Activated naive CD4-positive, alpha-beta T cell treated with anti-CD3 and anti-CD28 coated beads for 36 hours (primary cell): ENCODE results near the gene RTKN. TPM values are rescaled to one million over a fixed set of nuclear protein-coding genes. Genes with fewer than 3 reads are reported as not detected.

Source experiments
- CTCF ChIA-PET: fragments of 350-600 bp; sonication (Branson Sonifier 250); formaldehyde crosslinking; loops from one replicate; lab custom pipeline; 2021; ENCODE audit warnings: antibody characterized with exemption; lab: Charles Lee
- DNase-seq: peaks from one replicate; pipeline ENCODE4 v3.0.0-alpha.2; 2020
- H3K27ac Mint-ChIP-seq: one replicate; pipeline ENCODE4 v1.8.0; 2021; ENCODE audit warnings: mild to moderate bottlenecking, mixed read lengths
- H3K27me3 Mint-ChIP-seq: one replicate; pipeline ENCODE4 v1.8.0; 2021; ENCODE audit warnings: low read depth, mixed read lengths
- H3K36me3 Mint-ChIP-seq: one replicate; pipeline ENCODE4 v1.8.0; 2021; ENCODE audit warnings: low read depth, mixed read lengths
- H3K4me1 Mint-ChIP-seq: one replicate; pipeline ENCODE4 v1.8.0; 2021; ENCODE audit warnings: low read depth, mixed read lengths
- H3K4me3 Mint-ChIP-seq: one replicate; pipeline ENCODE4 v1.8.0; 2021; ENCODE audit warnings: mild to moderate bottlenecking, moderate library complexity, mixed read lengths
- H3K9me3 Mint-ChIP-seq: one replicate; pipeline ENCODE4 v1.8.0; 2021; ENCODE audit warnings: mixed read lengths
- intact Hi-C: fragments of 100-400 bp; cut with micrococcal nuclease; formaldehyde crosslinking; loops from one replicate; pipeline ENCODE4 v1.15.1; 2023
- total RNA-seq, 2 experiments: library from RNA; stranded (reverse); gene quantifications; one replicate each; pipeline ENCODE4 v1.2.3, GENCODE V29; 2021

Gene RTKN
- total RNA-seq, 2 experiments from 2014 or later: 0.95 to 1.6 TPM

DNA sequence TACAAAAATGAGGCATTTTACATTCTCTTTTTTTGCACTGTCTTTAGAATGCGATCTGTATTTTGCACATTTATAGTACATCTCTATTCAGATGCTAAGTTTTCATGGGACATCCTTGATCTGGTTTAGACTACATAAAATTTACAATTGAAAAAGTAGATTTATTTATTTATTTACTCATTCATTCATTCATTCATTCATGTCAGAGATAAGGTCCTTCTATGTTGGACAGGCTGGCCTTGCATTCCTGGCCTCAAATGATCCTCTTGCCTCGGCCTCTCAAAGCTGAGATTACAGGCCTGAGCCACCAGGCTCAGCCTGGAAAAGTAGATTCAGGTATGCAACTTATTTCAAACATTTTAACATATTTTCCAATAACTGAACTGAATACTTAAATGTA is 45.6 kb downstream of the RTKN start:
- Mint-ChIP-seq H3K27me3 (no peaks in the 10 kb centered on the region), H3K9me3 (no peaks in the 10 kb centered on the region), H3K4me1 (peaks cover 2% of the 10 kb centered on the region), H3K36me3 (peaks cover 2% of the 10 kb centered on the region), H3K4me3 (no peak overlapping the region), H3K27ac (no peak overlapping the region)
- intact Hi-C loops: loop anchor here (10.0 kb wide), 1 partner anchor 251 kb away; the partner anchor contains the start of gene BOLA3
- no peak for DNase-seq
- CTCF ChIA-PET: interaction anchor here (0.7 to 1.1 kb wide), 2 partner anchors 9 to 19 kb away, joined by 3 read pairs; no protein-coding TSS in a partner anchor

DNA sequence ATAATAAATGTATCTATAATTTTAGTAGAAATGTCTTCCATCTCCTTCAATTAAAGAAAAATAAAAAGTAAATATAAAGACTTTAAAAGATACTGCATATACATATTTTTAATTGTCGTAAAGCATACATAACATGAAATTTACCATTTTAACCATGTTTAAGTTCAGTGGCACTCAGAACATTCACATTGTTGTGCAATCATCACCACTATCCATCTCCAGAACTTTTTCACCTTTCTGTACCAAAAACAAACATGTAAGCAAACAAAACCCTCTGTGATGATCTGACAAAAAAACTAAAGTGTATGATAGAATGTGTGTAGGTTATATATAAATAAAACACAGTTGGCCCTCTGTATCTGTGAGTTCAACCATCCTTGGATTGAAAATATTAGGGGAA is 48.2 kb downstream of the RTKN start:
- Mint-ChIP-seq H3K27ac (no peak overlapping the region), H3K27me3 (no peaks in the 10 kb centered on the region), H3K36me3 (peaks cover 2% of the 10 kb centered on the region), H3K4me1 (peaks cover 4% of the 10 kb centered on the region), H3K9me3 (no peaks in the 10 kb centered on the region), H3K4me3 (no peak overlapping the region)
- CTCF ChIA-PET: no interaction called here
- no peak for DNase-seq
- intact Hi-C loops: loop anchor here (2.0 to 10.0 kb wide), 5 partner anchors 59 to 461 kb away; partner anchors contain the start of gene BOLA3

DNA sequence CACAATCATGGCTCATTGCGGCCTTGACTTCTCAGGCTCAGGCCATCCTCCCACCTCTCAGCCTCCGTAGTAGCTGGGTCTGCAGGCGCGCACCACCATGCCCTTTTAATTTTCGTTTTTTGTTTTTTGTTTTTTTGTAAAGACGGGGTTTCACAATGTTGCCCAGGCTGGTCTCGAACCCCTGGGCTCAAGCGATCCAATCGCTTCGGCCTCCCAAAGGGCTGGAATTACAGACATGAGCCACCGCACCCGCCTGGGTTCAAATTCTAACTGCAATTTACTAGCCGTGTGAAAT is 49.3 kb downstream of the RTKN start:
- Mint-ChIP-seq H3K4me1 (peaks cover 4% of the 10 kb centered on the region), H3K27me3 (no peaks in the 10 kb centered on the region), H3K4me3 (peak overlapping the region; percentile 92), H3K27ac (no peak overlapping the region), H3K9me3 (no peaks in the 10 kb centered on the region), H3K36me3 (peaks cover 2% of the 10 kb centered on the region)
- DNase-seq: no peak
- intact Hi-C loops: loop anchor here (1.0 to 10.0 kb wide), 11 partner anchors 29 to 460 kb away; partner anchors contain the start of genes AUP1, BOLA3, C2orf81 and HK2
- CTCF ChIA-PET: interaction anchor here (0.7 to 2.6 kb wide), 10 partner anchors 9 to 143 kb away, joined by 3 to 14 read pairs (median 6); partner anchors contain the start of genes C2orf81, WBP1 and WDR54

DNA sequence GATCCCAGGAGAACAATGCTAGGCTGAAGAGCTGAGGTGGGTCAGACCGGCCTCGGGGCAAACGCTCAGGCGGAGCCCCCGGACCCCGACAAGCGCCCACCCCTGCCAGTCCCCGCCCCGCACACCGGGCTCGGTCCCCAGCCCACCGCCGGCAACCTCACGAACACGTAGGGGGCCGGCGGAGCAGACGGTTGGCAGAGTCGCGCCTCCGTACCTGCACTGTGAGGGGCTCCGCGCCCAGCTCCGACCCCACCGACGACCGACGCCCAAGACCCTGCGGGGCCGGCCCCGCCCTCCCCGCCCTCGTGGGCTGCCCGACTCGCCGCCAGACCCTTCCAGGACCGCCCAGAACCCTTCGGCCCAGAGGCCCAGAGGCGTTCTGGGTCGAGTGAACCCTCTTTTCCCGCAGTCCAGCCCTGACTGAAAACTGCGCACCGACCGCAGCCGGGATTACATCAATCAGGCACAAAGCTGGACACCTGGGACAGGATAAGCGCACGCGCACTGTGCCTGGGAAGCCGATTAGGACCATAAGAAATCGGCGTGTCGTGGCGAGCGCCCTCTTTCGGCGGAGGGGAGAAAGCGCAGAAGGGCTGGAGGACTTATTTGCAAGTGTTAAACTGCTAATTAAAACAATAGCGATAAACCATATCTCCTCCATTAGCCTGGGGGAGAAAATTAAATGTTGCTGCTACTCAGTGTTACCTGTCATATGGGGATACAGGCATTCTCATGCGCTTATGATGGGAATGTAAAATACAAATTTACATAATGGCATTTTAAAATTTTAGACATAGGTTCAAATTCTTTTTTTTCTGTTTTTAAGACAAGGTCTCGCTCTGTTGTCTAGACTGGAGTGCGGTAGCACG is 49.9 kb downstream of the RTKN start:
- Mint-ChIP-seq H3K4me1 (peaks cover 4% of the 10 kb centered on the region), H3K9me3 (no peaks in the 10 kb centered on the region), H3K4me3 (peak overlapping the region; percentile 92), H3K27me3 (no peaks in the 10 kb centered on the region), H3K27ac (peak overlapping the region; percentile 96), H3K36me3 (peaks cover 2% of the 10 kb centered on the region)
- peak; percentile 98 for DNase-seq
- intact Hi-C loops: loop anchor here (1.0 to 10.0 kb wide), 11 partner anchors 29 to 460 kb away; partner anchors contain the start of genes AUP1, BOLA3, C2orf81 and HK2
- CTCF ChIA-PET: interaction anchor here (0.5 to 3.5 kb wide), 21 partner anchors 9 to 199 kb away, joined by 3 to 23 read pairs (median 5); partner anchors contain the start of genes C2orf81, WBP1 and WDR54

DNA sequence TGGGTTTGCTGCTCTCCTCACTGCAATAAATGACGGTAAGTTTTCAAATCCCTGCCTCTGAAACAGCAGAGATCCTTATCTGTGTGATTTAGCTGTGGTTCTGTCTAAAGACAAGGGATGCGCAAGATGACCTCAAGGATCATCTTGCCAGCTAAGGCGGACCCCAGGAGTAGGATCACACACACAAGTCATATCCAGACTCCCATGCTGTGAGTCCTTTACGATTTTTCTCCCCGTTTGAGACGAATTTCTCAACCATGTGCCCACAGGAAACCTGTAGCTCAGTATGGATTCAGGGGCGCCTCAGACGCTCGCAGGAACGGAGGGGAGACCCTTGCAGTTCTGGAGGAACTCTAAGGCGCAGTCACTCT is 50.5 kb downstream of the RTKN start:
- CTCF ChIA-PET: interaction anchor here (0.5 to 3.5 kb wide), 21 partner anchors 9 to 212 kb away, joined by 3 to 23 read pairs (median 5); partner anchors contain the start of genes C2orf81, WBP1 and WDR54
- H3K27ac Mint-ChIP-seq: peak overlapping the region; percentile 69
- H3K27me3 Mint-ChIP-seq: no peaks in the 10 kb centered on the region
- peak overlapping the region; percentile 92 for H3K4me3 Mint-ChIP-seq
- H3K4me1 Mint-ChIP-seq: peaks cover 4% of the 10 kb centered on the region
- intact Hi-C loops: loop anchor here (5.0 to 10.0 kb wide), 4 partner anchors 184 to 459 kb away; partner anchors contain the start of gene BOLA3
- peak; percentile 26 for DNase-seq
- H3K9me3 Mint-ChIP-seq: no peaks in the 10 kb centered on the region
- peaks cover 2% of the 10 kb centered on the region for H3K36me3 Mint-ChIP-seq

DNA sequence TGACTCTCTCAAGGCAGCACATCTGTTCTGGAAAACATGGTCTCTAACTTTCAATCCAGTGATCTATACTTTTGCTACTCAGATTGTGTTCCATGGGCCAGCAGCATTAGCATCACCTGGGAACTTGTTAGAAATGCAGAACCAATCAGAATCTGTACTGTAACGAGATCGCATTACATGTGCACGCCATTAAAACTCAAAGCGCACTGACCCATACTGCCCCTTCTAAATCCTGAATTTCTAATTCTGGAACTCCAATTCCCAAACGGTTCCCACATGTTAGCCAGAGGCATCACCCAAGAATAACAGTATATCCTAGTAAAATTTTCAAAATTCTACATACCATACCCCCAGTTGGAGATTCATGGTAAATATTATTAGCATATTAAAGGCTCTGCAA is 51.1 kb downstream of the RTKN start:
- peaks cover 4% of the 10 kb centered on the region for H3K4me1 Mint-ChIP-seq
- intact Hi-C loops: loop anchor here (5.0 to 10.0 kb wide), 4 partner anchors 183 to 458 kb away; partner anchors contain the start of gene BOLA3
- DNase-seq: no peak
- H3K27me3 Mint-ChIP-seq: no peaks in the 10 kb centered on the region
- H3K27ac Mint-ChIP-seq: no peak overlapping the region
- peak overlapping the region; percentile 51 for H3K4me3 Mint-ChIP-seq
- no peaks in the 10 kb centered on the region for H3K9me3 Mint-ChIP-seq
- CTCF ChIA-PET: interaction anchor here (0.5 to 3.5 kb wide), 11 partner anchors 8 to 211 kb away, joined by 3 to 23 read pairs (median 7); partner anchors contain the start of genes C2orf81 and WDR54
- H3K36me3 Mint-ChIP-seq: peaks cover 2% of the 10 kb centered on the region

DNA sequence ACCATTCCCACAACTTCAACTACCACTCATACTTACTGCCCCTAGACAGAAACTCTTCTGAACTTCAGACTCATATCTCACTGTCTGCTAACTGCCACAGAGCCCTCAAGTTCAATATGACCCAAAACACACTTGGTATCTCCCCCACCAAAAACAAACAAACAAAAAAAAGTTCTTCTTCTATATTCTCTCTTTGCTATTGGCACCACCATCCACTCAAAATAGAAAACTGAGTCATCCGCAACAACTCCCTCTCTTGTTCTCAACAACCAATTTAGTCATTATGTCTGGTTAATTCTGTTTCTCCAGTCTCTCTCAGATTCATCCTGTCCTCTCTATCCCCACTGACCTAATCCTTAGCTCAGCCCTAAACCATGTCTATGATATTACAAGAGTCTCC is 54.4 kb downstream of the RTKN start:
- intact Hi-C loops: no loop called here
- CTCF ChIA-PET: interaction anchor here (0.6 to 1.3 kb wide), 3 partner anchors 14 to 199 kb away, joined by 3 to 4 read pairs (median 4); no protein-coding TSS in a partner anchor
- Mint-ChIP-seq H3K27me3 (no peaks in the 10 kb centered on the region), H3K4me1 (peaks cover 4% of the 10 kb centered on the region), H3K4me3 (no peak overlapping the region), H3K27ac (no peak overlapping the region), H3K36me3 (peaks cover 2% of the 10 kb centered on the region), H3K9me3 (no peaks in the 10 kb centered on the region)
- no peak for DNase-seq

DNA sequence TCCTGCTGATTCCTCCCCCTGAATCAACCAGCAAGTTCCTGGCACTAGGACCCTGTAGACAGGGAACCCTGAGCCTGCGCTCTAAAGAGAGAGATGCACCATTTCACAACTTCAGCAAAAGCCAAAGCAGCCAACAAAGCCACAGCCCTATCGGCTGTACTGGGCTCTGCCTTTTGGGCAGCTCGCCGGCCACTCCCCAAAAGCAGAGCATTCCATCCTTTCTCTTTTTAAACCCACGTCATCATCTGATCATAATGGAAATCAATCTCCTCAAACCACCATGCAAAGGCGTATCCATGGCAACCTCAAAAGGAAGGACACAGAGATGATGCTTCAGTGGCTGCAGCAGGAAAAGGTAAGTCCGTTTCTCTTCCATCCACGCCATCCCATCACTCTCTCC is 56.3 kb downstream of the RTKN start:
- CTCF ChIA-PET: interaction anchor here (1.8 kb wide), 1 partner anchor 136 kb away, joined by 4 read pairs; no protein-coding TSS in a partner anchor
- intact Hi-C loops: no loop called here
- H3K4me3 Mint-ChIP-seq: no peak overlapping the region
- H3K27me3 Mint-ChIP-seq: no peaks in the 10 kb centered on the region
- no peak for DNase-seq
- no peaks in the 10 kb centered on the region for H3K36me3 Mint-ChIP-seq
- H3K4me1 Mint-ChIP-seq: peaks cover 12% of the 10 kb centered on the region
- H3K27ac Mint-ChIP-seq: no peak overlapping the region
- no peaks in the 10 kb centered on the region for H3K9me3 Mint-ChIP-seq

DNA sequence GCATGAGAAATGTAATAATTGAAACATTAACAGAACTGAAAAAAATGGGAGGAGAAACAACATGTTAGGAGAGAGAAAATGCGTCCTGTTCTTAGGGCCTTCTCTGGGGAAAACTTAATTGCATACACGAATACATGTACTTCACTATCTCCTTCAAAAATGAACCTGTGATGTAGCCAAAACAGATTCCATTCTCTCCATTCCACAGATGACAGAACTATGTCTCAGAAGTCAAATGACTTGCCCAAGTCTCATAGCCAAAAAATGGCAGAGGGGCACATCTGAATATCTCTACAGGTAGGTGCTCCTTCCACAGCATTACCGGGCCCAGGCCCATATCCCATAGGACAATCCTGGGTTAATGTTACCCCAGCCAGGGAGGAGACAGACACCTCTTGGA is 57.7 kb downstream of the RTKN start:
- H3K27me3 Mint-ChIP-seq: no peaks in the 10 kb centered on the region
- no peaks in the 10 kb centered on the region for H3K9me3 Mint-ChIP-seq
- intact Hi-C loops: no loop called here
- no peaks in the 10 kb centered on the region for H3K36me3 Mint-ChIP-seq
- no peak overlapping the region for H3K27ac Mint-ChIP-seq
- no peak for DNase-seq
- H3K4me3 Mint-ChIP-seq: no peak overlapping the region
- H3K4me1 Mint-ChIP-seq: peaks cover 19% of the 10 kb centered on the region
- CTCF ChIA-PET: no interaction called here

DNA sequence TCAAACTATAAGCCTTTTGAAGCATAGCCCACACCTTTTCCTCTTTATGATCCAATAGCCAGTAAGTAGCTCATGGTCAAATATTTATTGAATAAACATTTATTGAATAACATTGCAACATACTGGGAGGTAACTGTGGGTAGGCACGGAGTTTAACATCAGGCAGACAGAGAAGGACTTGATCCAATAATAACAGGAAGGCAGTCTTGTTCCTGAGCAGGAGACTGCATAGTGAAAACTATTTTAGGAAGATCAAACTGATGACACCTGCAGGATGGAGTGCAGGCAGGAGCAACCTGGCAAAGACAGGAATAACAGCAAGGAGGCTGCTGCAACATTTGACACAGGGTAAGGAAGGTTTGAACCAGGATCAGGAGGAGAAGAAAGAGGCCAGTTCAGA is 58.5 kb downstream of the RTKN start:
- CTCF ChIA-PET: interaction anchor here (0.7 kb wide), 1 partner anchor 45 kb away, joined by 3 read pairs; no protein-coding TSS in a partner anchor
- H3K27ac Mint-ChIP-seq: no peak overlapping the region
- DNase-seq: no peak
- H3K4me3 Mint-ChIP-seq: no peak overlapping the region
- intact Hi-C loops: no loop called here
- H3K4me1 Mint-ChIP-seq: peaks cover 19% of the 10 kb centered on the region
- no peaks in the 10 kb centered on the region for H3K36me3 Mint-ChIP-seq
- no peaks in the 10 kb centered on the region for H3K9me3 Mint-ChIP-seq
- H3K27me3 Mint-ChIP-seq: no peaks in the 10 kb centered on the region

DNA sequence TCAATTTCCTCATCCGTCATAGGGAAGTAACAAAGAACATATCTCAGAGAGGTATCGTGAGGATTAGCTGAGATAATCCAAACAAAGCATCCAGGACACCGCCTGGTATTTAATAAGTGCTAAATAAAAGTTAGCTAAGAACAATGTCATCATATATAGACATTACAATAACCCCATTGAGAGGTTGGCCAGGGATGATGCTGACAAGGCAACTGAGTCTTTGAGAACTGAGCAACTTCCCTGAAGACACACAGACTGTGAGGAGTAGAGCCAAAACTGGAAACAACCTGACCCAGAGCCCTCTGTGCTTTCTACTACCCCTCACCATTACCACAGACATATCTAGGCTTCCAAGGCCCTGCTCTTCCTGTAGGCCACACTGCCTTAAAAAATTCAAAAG is 60.0 kb downstream of the RTKN start:
- no peaks in the 10 kb centered on the region for H3K9me3 Mint-ChIP-seq
- DNase-seq: no peak
- H3K27ac Mint-ChIP-seq: no peak overlapping the region
- no peaks in the 10 kb centered on the region for H3K27me3 Mint-ChIP-seq
- peaks cover 19% of the 10 kb centered on the region for H3K4me1 Mint-ChIP-seq
- H3K4me3 Mint-ChIP-seq: no peak overlapping the region
- intact Hi-C loops: no loop called here
- CTCF ChIA-PET: interaction anchor here (0.6 to 1.1 kb wide), 4 partner anchors 9 to 690 kb away, joined by 3 to 7 read pairs (median 4); no protein-coding TSS in a partner anchor
- peaks cover 6% of the 10 kb centered on the region for H3K36me3 Mint-ChIP-seq
